Dermis microvascular lymphatic vessel endothelial cell (primary cell): ENCODE data around the gene MYO3B. TPM values are rescaled to one million over a fixed set of nuclear protein-coding genes. Genes with fewer than 3 reads are reported as not detected.
"Not testable (repeated sequence)": the region's sequence is repeated elsewhere in the genome, so short reads cannot be mapped to it uniquely, and the experiment has no call there.

Source experiments
- DNase-seq, 2 donors: peaks; one replicate each; pipeline versions ENCODE4 v3.0.0 to v3.0.0-alpha.2; 2010; ENCODE audit warnings: low read depth in 2 of 2
- total RNA-seq: library from RNA; depleted of rRNA; stranded (reverse); fragments of >200 nt; gene quantifications from 2 replicates; pipeline ENCODE4 v1.2.1, GENCODE V29; 2014

MYO3B gene
- total RNA-seq, 1 donor from 2014 or later: not detected

GRCh38 chr2:170466632-170467031, 288.7 kb downstream of the MYO3B start:
- no peak for DNase-seq

- peak in 1 of 2 donors; percentile 2 for DNase-seq
These were observed 289.8 kb downstream of the MYO3B start for GRCh38 chr2:170467568-170468422.

- no peak for DNase-seq
These were observed 290.6 kb downstream of the MYO3B start for GRCh38 chr2:170468557-170468956.

- DNase-seq: not testable (repeated sequence)
These were observed 294.6 kb downstream of the MYO3B start for GRCh38 chr2:170472498-170472897.

GRCh38 chr2:170475878-170476277, 297.9 kb downstream of the MYO3B start:
- DNase-seq: no peak

- no peak for DNase-seq
These were observed 299.7 kb downstream of the MYO3B start for GRCh38 chr2:170477630-170478029.

GRCh38 chr2:170481201-170481600, 303.3 kb downstream of the MYO3B start:
- DNase-seq: no peak

GRCh38 chr2:170484552-170484951, 306.6 kb downstream of the MYO3B start:
- no peak for DNase-seq

- no peak for DNase-seq
These were observed 307.5 kb downstream of the MYO3B start for GRCh38 chr2:170485254-170486026.

GRCh38 chr2:170486730-170487129, 308.8 kb downstream of the MYO3B start:
- peak in 1 of 2 donors; percentile 41 for DNase-seq

GRCh38 chr2:170488807-170489206, 310.9 kb downstream of the MYO3B start:
- no peak for DNase-seq

GRCh38 chr2:170492010-170492409, 314.1 kb downstream of the MYO3B start:
- DNase-seq: no peak

- no peak for DNase-seq
These were observed 315.6 kb downstream of the MYO3B start for GRCh38 chr2:170493426-170494097.

GRCh38 chr2:170495896-170496295, 317.9 kb downstream of the MYO3B start:
- no peak for DNase-seq

- no peak for DNase-seq
These were observed 320.7 kb downstream of the MYO3B start for GRCh38 chr2:170498619-170499018.

- no peak for DNase-seq
These were observed 322.2 kb downstream of the MYO3B start for GRCh38 chr2:170500104-170500503.

GRCh38 chr2:170500770-170501169, 322.8 kb downstream of the MYO3B start:
- no peak for DNase-seq

- DNase-seq: no peak
These were observed 323.6 kb downstream of the MYO3B start for GRCh38 chr2:170501421-170502043.

- DNase-seq: no peak
These were observed 324.6 kb downstream of the MYO3B start for GRCh38 chr2:170502361-170503130.

GRCh38 chr2:170503563-170503962, 325.6 kb downstream of the MYO3B start:
- no peak for DNase-seq
